Measurements from ENCODE around the gene PCMTD2. TPM values are rescaled to one million over a fixed set of nuclear protein-coding genes. Genes with fewer than 3 reads are reported as not detected.

The PCMTD2 gene
- total and polyA plus RNA-seq, 2 experiments from 2014 or later = 37.7 to 79.2 TPM

- H4K20me1 ChIP-seq (ENCODE audit: insufficient read depth, poor library complexity, severe bottlenecking) = no peaks in the 10 kb centered on the region
- H3K79me2 ChIP-seq = peaks cover 55% of the 10 kb centered on the region
- H3K27ac ChIP-seq = no peak overlapping the region
- WGBS (ENCODE audit: low lambda C conversion rate, missing lambda C conversion rate) = 75% methylated on average over 4 of the region's 4 CpGs
- TF ChIP-seq EZH2 (IDR thresholded peaks at IDR 0.05; ENCODE audit: borderline replicate concordance) = no peak
- TF ChIP-seq EZH2phosphoT487 (IDR thresholded peaks at IDR 0.05; ENCODE audit: low read depth, severe bottlenecking, unreplicated experiment) = no peak
- no peak for TF ChIP-seq CTCF (IDR thresholded peaks at IDR 0.05; ENCODE audit: poor library complexity)
- H3K9me2 ChIP-seq (replicated peaks; ENCODE audit: insufficient read depth) = no peaks in the 10 kb centered on the region
- no peaks in the 10 kb centered on the region for H3K9me3 ChIP-seq (ENCODE audit: low read depth)
- H3K4me2 ChIP-seq = no peak overlapping the region
- DNase-seq (ENCODE audit: low spot score) = no peak
- H3K4me3 ChIP-seq = no peak overlapping the region
- H3K27me3 ChIP-seq = no peaks in the 10 kb centered on the region
- no peaks in the 10 kb centered on the region for H3K36me3 ChIP-seq (replicated peaks; ENCODE audit: insufficient read depth, low read depth)
- no peak overlapping the region for H2AFZ ChIP-seq
- peaks cover 11% of the 10 kb centered on the region for H3K4me1 ChIP-seq (ENCODE audit: insufficient read depth)
Observed at GRCh38 chr20:64264091-64264490, 8.5 kb downstream of the PCMTD2 start.

GRCh38 chr20:64265201-64265600, 9.7 kb downstream of the PCMTD2 start:
- Histone ChIP-seq H3K27me3 (no peaks in the 10 kb centered on the region), H3K79me2 (peaks cover 48% of the 10 kb centered on the region), H4K20me1 (ENCODE audit: insufficient read depth, poor library complexity, severe bottlenecking) (no peaks in the 10 kb centered on the region), H2AFZ (no peak overlapping the region), H3K4me2 (no peak overlapping the region), H3K4me1 (ENCODE audit: insufficient read depth) (peaks cover 11% of the 10 kb centered on the region), H3K9me2 (replicated peaks; ENCODE audit: insufficient read depth) (no peaks in the 10 kb centered on the region), H3K27ac (no peak overlapping the region), H3K36me3 (replicated peaks; ENCODE audit: insufficient read depth, low read depth) (no peaks in the 10 kb centered on the region), H3K9me3 (ENCODE audit: low read depth) (no peaks in the 10 kb centered on the region), H3K4me3 (no peak overlapping the region)
- no peak for TF ChIP-seq CTCF (IDR thresholded peaks at IDR 0.05; ENCODE audit: poor library complexity)
- TF ChIP-seq EZH2phosphoT487 (IDR thresholded peaks at IDR 0.05; ENCODE audit: low read depth, severe bottlenecking, unreplicated experiment) = no peak
- TF ChIP-seq EZH2 (IDR thresholded peaks at IDR 0.05; ENCODE audit: borderline replicate concordance) = no peak
- no peak for DNase-seq (ENCODE audit: low spot score)
- 62% methylated on average over 5 of the region's 5 CpGs for WGBS (ENCODE audit: low lambda C conversion rate, missing lambda C conversion rate)

- Histone ChIP-seq H3K36me3 (replicated peaks; ENCODE audit: insufficient read depth, low read depth) (no peaks in the 10 kb centered on the region), H3K9me3 (ENCODE audit: low read depth) (no peaks in the 10 kb centered on the region), H3K9me2 (replicated peaks; ENCODE audit: insufficient read depth) (no peaks in the 10 kb centered on the region), H3K79me2 (peaks cover 43% of the 10 kb centered on the region), H3K4me3 (no peak overlapping the region), H3K27ac (no peak overlapping the region), H3K27me3 (no peaks in the 10 kb centered on the region), H3K4me1 (ENCODE audit: insufficient read depth) (no peaks in the 10 kb centered on the region), H4K20me1 (ENCODE audit: insufficient read depth, poor library complexity, severe bottlenecking) (no peaks in the 10 kb centered on the region), H2AFZ (no peak overlapping the region), H3K4me2 (no peak overlapping the region)
- TF ChIP-seq EZH2 (IDR thresholded peaks at IDR 0.05; ENCODE audit: borderline replicate concordance) (no peak), EZH2phosphoT487 (IDR thresholded peaks at IDR 0.05; ENCODE audit: low read depth, severe bottlenecking, unreplicated experiment) (no peak), CTCF (IDR thresholded peaks at IDR 0.05; ENCODE audit: poor library complexity) (no peak)
- WGBS (ENCODE audit: low lambda C conversion rate, missing lambda C conversion rate) = 81% methylated on average over 5 of the region's 5 CpGs
- no peak for DNase-seq (ENCODE audit: low spot score)
Observed at GRCh38 chr20:64266988-64267387, 11.4 kb downstream of the PCMTD2 start.

- H2AFZ ChIP-seq = no peak overlapping the region
- H3K4me1 ChIP-seq (ENCODE audit: insufficient read depth) = no peaks in the 10 kb centered on the region
- no peak overlapping the region for H3K4me3 ChIP-seq
- peaks cover 31% of the 10 kb centered on the region for H3K79me2 ChIP-seq
- no peaks in the 10 kb centered on the region for H3K9me3 ChIP-seq (ENCODE audit: low read depth)
- no peak for DNase-seq (ENCODE audit: low spot score)
- no peaks in the 10 kb centered on the region for H3K9me2 ChIP-seq (replicated peaks; ENCODE audit: insufficient read depth)
- no peaks in the 10 kb centered on the region for H3K27me3 ChIP-seq
- no peak overlapping the region for H3K4me2 ChIP-seq
- WGBS (ENCODE audit: low lambda C conversion rate, missing lambda C conversion rate) = 83% methylated on average over 10 of the region's 10 CpGs
- TF ChIP-seq CTCF (IDR thresholded peaks at IDR 0.05; ENCODE audit: poor library complexity) (no peak), EZH2phosphoT487 (IDR thresholded peaks at IDR 0.05; ENCODE audit: low read depth, severe bottlenecking, unreplicated experiment) (no peak), EZH2 (IDR thresholded peaks at IDR 0.05; ENCODE audit: borderline replicate concordance) (no peak)
- H4K20me1 ChIP-seq (ENCODE audit: insufficient read depth, poor library complexity, severe bottlenecking) = no peaks in the 10 kb centered on the region
- no peak overlapping the region for H3K27ac ChIP-seq
- no peaks in the 10 kb centered on the region for H3K36me3 ChIP-seq (replicated peaks; ENCODE audit: insufficient read depth, low read depth)
Observed at GRCh38 chr20:64268174-64268573, 12.6 kb downstream of the PCMTD2 start.

Data from hepatocyte (in vitro differentiated cells).